Smooth muscle cell (in vitro differentiated cells): ENCODE results near the gene RPS5. TPM values are rescaled to one million over a fixed set of nuclear protein-coding genes. Genes with fewer than 3 reads are reported as not detected.

Experiments
- DNase-seq: peaks from one replicate; lab custom pipeline; 2025; ENCODE audit not compliant: unreplicated experiment; lab: John Stamatoyannopoulos, UW
- H2AFZ ChIP-seq: fragments of 200-600 bp; sonication (generic); 2 replicates; pipeline ENCODE4 v1.6.0; 2016; ENCODE audit warnings: antibody characterized with exemption, low read depth, mild to moderate bottlenecking
- H3F3A ChIP-seq: fragments of 200-600 bp; sonication (generic); 2 replicates; pipeline ENCODE4 v1.6.0; 2017; ENCODE audit warnings: antibody characterized with exemption, low read depth
- H3K27ac ChIP-seq: fragments of 200-600 bp; sonication (generic); 2 replicates; pipeline ENCODE4 v1.5.1; 2016; ENCODE audit warnings: low read depth, mild to moderate bottlenecking
- H3K27me3 ChIP-seq: fragments of 200-600 bp; sonication (generic); 2 replicates; pipeline ENCODE4 v1.6.1; 2016; ENCODE audit warnings: low read depth, mild to moderate bottlenecking
- H3K36me3 ChIP-seq: fragments of 200-600 bp; sonication (generic); 2 replicates; pipeline ENCODE4 v1.5.1; 2016; ENCODE audit warnings: low read depth
- H3K4me1 ChIP-seq: fragments of 200-600 bp; sonication (generic); 2 replicates; pipeline ENCODE4 v1.5.1; 2016; ENCODE audit warnings: low read depth
- H3K4me2 ChIP-seq: fragments of 200-600 bp; sonication (generic); 2 replicates; pipeline ENCODE4 v1.6.0; 2016; ENCODE audit warnings: mild to moderate bottlenecking
- H3K4me3 ChIP-seq: fragments of 200-600 bp; sonication (generic); 2 replicates; pipeline ENCODE4 v1.5.1; 2016; ENCODE audit warnings: mild to moderate bottlenecking
- H3K79me2 ChIP-seq: fragments of 200-600 bp; sonication (generic); 2 replicates; pipeline ENCODE4 v1.6.0; 2016; ENCODE audit warnings: low read depth, mild to moderate bottlenecking
- H3K9ac ChIP-seq: fragments of 200-600 bp; sonication (generic); 2 replicates; pipeline ENCODE4 v1.6.0; 2016; ENCODE audit warnings: low read depth
- H3K9me3 ChIP-seq: fragments of 200-600 bp; sonication (generic); replicated peaks from 2 replicates; pipeline ENCODE4 v1.5.1; 2016; ENCODE audit warnings: low read depth
- H4K20me1 ChIP-seq: fragments of 200-600 bp; sonication (generic); 2 replicates; pipeline ENCODE4 v1.6.0; 2016; ENCODE audit warnings: low read depth
- WGBS: methylation state at CpG from one replicate; pipeline ENCODE4 v1.1.7; 2016; ENCODE audit warnings: low lambda C conversion rate; 5-methylcytosine and 5-hydroxymethylcytosine counted together
- polyA plus RNA-seq: library from polyadenylated mRNA; unstranded; fragments of >200 nt; fragmentation: Nextera tagmentation; extraction: Ambion mirVana; gene quantifications from 2 replicates; pipeline ENCODE4 v1.2.1, GENCODE V29; 2016
- total RNA-seq: library from RNA; depleted of rRNA; stranded (reverse); fragments of >200 nt; gene quantifications from 2 replicates; pipeline ENCODE4 v1.2.3, GENCODE V29; 2014
- TF ChIP-seq, protein P1 (sequence below): fragments of 200-600 bp; sonication (generic); IDR thresholded peaks from 2 replicates; pipeline ENCODE4 v1.5.1; 2017; ENCODE audit warnings: borderline replicate concordance, mild to moderate bottlenecking, antibody characterized with exemption; ENCODE audit not compliant: insufficient read depth, poor library complexity, severe bottlenecking

RPS5 gene
- total and polyA plus RNA-seq, 2 experiments from 2014 or later, result 684 to 1,773 TPM

DNA sequence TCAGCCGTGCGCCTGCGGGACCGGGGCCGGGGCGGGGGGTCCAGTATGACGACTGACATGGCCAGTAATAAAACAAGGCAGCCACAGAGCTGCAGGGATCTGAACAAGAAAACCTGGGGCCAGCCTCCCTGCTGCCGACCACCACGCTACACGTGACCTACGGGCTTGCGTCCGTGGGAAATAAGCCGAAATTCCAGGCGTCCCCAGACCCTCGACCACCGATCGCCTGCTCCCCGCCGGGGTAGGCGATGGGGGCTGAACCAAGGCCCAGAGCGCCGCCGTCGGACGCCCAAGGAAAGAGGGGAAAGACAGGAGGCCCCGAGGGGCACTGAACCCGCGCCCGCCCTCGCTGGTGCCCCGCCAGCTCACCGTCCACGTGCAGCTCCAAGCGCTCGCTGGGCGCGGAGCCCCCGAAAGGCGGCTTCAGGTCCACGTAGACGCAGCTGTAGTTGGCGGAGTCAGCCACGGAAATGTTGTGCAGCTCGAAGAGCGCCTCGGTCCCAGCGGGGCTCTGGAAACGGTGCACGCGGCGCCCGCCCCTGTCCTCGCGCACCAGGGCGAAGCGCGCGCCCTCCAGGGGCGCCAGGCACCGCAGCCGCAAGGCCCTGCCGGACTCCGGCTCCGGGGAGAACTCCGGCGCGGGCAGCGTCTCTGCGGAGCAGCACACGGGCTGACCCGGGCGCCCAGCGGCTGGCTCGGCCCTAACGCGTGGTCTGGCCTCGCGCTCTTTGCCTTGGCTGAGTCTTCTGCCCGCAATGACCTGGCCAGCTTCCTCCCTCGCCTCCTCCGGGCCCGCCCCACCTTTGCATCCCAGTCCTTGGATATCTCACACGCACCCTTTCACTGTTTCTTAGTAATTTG is 36.8 kb upstream of the RPS5 start:
- no peak overlapping the region for H3K4me3 ChIP-seq
- no peak overlapping the region for H3K4me2 ChIP-seq
- no peak overlapping the region for H3K9ac ChIP-seq
- H3F3A ChIP-seq, result no peaks in the 10 kb centered on the region
- no peaks in the 10 kb centered on the region for H3K27me3 ChIP-seq
- H2AFZ ChIP-seq, result no peak overlapping the region
- H3K4me1 ChIP-seq, result peaks cover 8% of the 10 kb centered on the region
- WGBS, result 97% methylated on average over 60 of the region's 84 CpGs
- peaks cover 43% of the 10 kb centered on the region for H3K79me2 ChIP-seq
- TF ChIP-seq, protein P1, sequence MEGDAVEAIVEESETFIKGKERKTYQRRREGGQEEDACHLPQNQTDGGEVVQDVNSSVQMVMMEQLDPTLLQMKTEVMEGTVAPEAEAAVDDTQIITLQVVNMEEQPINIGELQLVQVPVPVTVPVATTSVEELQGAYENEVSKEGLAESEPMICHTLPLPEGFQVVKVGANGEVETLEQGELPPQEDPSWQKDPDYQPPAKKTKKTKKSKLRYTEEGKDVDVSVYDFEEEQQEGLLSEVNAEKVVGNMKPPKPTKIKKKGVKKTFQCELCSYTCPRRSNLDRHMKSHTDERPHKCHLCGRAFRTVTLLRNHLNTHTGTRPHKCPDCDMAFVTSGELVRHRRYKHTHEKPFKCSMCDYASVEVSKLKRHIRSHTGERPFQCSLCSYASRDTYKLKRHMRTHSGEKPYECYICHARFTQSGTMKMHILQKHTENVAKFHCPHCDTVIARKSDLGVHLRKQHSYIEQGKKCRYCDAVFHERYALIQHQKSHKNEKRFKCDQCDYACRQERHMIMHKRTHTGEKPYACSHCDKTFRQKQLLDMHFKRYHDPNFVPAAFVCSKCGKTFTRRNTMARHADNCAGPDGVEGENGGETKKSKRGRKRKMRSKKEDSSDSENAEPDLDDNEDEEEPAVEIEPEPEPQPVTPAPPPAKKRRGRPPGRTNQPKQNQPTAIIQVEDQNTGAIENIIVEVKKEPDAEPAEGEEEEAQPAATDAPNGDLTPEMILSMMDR, result no peak
- H3K27ac ChIP-seq, result no peak overlapping the region
- no peak for DNase-seq
- no peaks in the 10 kb centered on the region for H3K9me3 ChIP-seq
- peaks cover 7% of the 10 kb centered on the region for H4K20me1 ChIP-seq
- H3K36me3 ChIP-seq, result no peaks in the 10 kb centered on the region

DNA sequence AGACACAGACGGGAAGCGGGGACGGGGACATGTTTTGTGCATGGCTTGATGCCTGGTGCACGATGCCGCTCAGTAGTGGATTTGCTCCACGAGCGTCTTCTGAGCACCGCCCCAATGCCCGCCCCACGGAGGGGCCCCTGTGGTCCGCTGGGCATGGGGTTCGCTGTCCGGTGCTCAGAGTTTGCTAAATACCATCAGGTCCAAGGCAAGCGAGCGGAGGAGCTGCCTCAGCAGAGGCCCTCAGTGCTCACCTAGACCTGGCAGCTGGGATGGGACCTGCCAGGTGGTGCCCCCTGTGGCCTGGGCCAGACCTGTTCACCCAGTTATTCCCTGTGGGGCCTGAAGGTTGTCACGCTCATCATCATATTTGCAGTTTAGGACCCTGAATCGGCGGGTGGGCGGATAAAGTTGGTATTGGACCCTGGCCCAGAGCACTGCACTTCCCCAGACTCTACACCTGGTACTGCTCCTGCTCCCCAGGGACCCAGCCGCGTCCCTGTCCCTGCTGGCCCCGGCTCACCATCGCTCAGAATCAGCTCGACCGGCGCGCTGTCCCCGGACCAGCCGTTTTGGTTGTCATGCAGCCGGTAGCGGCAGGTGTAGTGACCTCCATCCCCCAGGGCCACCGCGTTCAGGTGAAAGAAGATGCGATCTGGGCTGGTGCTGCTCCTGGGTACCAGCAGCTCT is 36.1 kb upstream of the RPS5 start:
- H3K4me1 ChIP-seq, result peaks cover 8% of the 10 kb centered on the region
- peaks cover 36% of the 10 kb centered on the region for H3K79me2 ChIP-seq
- no peaks in the 10 kb centered on the region for H3K27me3 ChIP-seq
- DNase-seq, result no peak
- H3K9ac ChIP-seq, result no peak overlapping the region
- H3K4me2 ChIP-seq, result no peak overlapping the region
- no peaks in the 10 kb centered on the region for H3F3A ChIP-seq
- H2AFZ ChIP-seq, result no peak overlapping the region
- no peak overlapping the region for H3K27ac ChIP-seq
- no peaks in the 10 kb centered on the region for H3K36me3 ChIP-seq
- WGBS, result 95% methylated on average over 34 of the region's 34 CpGs
- peaks cover 2% of the 10 kb centered on the region for H4K20me1 ChIP-seq
- H3K9me3 ChIP-seq, result no peaks in the 10 kb centered on the region
- no peak overlapping the region for H3K4me3 ChIP-seq
- TF ChIP-seq, protein P1, result no peak

DNA sequence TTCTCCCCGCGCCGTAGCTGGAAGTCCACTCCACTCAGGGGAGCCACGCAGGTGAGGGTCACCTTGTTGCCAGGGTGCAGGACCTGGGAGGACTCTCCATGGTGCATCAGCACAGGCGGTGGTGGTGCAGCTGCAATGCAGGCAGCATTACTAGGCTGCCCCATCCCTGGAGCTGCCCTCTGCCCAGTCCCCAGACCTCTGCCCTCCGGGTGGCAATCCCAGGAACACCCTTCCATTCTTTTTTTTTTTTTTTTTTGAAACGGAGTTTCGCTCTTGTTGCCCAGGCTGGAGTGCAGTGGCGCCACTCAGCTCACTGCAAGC is 35.6 kb upstream of the RPS5 start:
- 100% methylated on average over 9 of the region's 9 CpGs for WGBS
- no peaks in the 10 kb centered on the region for H3K27me3 ChIP-seq

More for the DNA sequence above, 35.6 kb upstream of the RPS5 start:
- Histone ChIP-seq H3K9me3 (no peaks in the 10 kb centered on the region), H2AFZ (no peak overlapping the region), H4K20me1 (no peaks in the 10 kb centered on the region), H3F3A (no peaks in the 10 kb centered on the region), H3K4me1 (peaks cover 8% of the 10 kb centered on the region), H3K4me3 (no peak overlapping the region), H3K27ac (no peak overlapping the region), H3K79me2 (peaks cover 31% of the 10 kb centered on the region), H3K36me3 (no peaks in the 10 kb centered on the region), H3K4me2 (no peak overlapping the region), H3K9ac (no peak overlapping the region)
- no peak for DNase-seq
- TF ChIP-seq, protein P1, result no peak
